Measurements from ENCODE around the gene TSKU.

Gene TSKU

GRCh38 chr11:76783294-76783895 is at the start of gene TSKU:
Gene TSKU, plus strand, starts transcription at chr11:76783356. Its CDS starts 12,261 bp downstream, at chr11:76795617.
- no peak for DNase-seq (ENCODE audit: low spot score)

GRCh38 chr11:76733906-76734305 is 49.2 kb upstream of the TSKU start:
- DNase-seq (ENCODE audit: low spot score): peak; percentile 94

GRCh38 chr11:76734456-76735420 is 48.4 kb upstream of the TSKU start:
- peak; percentile 44 for DNase-seq (ENCODE audit: low spot score)

DNA sequence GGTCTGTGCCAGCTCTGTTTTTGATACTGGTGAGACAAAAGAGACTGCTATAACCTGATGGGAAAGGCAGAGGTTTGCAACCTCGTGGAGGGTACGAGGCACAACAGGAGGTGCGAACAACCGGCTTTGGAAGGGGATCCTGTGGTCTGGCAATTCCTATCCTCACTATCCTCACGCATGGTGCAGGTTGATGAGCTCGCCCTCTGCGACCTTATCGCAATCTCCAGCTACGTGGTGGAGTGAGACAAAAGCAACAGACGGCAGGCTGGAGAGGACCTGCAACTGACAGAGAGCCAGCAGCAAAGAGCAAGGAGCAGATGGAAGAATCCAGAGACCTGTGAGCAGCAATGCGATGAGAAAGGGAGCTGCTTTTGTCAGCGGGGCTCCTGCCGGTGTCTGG is 47.3 kb upstream of the TSKU start:
- DNase-seq (ENCODE audit: low spot score): peak; percentile 84

- DNase-seq (ENCODE audit: low spot score): no peak
Observed at GRCh38 chr11:76736266-76736665, 46.9 kb upstream of the TSKU start.

DNA sequence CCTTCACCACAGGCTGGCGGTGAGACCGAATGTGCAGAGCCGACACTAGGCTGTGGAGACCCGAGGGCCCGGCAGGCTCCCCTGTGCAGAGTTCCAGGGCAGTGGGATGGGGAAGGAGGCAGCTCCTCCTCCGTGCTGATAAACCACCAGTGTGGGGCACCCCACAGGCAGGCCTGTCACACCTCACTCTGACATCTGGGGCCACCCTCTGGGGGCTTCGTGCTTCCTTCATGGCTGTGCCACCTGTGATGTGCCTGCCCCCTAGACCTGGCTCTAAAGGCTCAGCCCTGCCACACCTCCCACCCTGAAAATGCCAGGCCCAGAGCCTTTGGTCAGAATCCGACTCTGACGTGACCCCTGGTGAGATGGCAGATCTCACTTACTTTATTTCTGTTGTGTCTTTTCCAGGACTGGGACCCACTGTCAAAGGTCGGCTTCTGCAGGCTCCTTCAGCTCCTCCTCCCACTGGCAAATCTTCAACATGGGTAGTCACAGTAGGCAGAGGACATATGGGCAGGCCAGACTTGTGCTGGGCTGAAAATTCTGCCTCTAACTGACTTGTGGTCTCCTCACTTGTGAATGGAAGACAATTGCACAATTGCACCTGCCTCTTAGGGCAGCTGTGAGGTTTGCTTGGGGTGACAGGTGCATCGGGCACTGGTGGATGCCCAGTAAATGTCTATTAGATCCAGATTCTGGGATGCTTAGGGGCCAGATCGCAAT is 46.2 kb upstream of the TSKU start:
- peak; percentile 64 for DNase-seq (ENCODE audit: low spot score)

- no peak for DNase-seq (ENCODE audit: low spot score)
Observed at GRCh38 chr11:76738618-76739240, 44.4 kb upstream of the TSKU start.

- DNase-seq (ENCODE audit: low spot score): no peak
Observed at GRCh38 chr11:76739798-76740197, 43.4 kb upstream of the TSKU start.

DNA sequence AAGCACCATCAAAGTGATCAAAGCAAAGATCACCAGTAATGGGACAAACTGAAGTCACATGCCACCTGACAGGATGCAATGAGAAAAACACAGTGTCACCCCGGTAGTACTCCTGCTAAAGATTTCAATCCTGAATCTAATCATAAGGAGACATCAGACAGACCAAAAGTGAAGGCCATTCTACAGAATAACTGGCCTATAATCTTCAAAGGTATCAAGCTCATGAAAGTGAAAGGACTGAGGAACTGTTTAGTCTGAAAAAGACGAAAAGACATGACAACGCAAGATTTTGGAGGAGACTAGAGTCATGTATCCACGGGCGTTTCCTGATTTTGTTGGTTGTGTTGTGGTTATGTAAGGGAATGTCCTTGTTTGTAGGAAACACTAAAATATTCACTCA is 42.4 kb upstream of the TSKU start:
- DNase-seq (ENCODE audit: low spot score): no peak

DNA sequence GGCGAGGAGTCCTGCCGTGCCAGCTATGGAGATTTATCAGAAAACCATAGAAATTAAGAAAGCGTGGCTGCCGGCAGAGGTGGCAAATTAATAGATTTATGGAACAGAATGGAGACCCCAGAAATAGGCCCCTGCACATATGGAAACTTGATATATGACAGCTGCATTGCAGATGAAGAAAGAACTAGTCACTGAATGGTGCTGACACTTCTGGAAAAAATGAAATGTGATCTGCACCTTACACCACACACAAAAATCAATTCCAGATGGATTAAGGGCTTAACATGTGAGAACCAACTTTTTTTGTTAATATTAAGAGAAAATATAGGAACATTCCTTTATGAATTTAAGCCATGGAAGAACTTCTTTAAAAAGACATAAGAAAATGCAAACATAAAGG is 40.3 kb upstream of the TSKU start:
- no peak for DNase-seq (ENCODE audit: low spot score)

GRCh38 chr11:76744186-76745043 is 38.7 kb upstream of the TSKU start:
- DNase-seq (ENCODE audit: low spot score): no peak

DNA sequence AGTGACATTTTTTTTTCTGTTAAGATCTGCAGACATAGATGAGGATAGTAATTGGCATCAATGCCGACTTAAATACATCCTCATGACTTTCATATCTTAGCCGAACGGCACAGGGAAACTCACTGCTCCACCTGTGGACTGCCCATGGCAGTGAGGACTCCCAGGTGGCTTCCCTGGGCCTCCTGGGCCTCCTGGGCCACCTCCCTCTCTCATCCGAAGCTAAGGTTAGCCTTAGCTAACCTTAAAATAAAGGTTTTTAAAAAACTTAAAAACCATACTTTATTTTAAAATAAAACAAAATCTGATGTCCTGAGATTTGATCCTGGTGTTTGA is 38.1 kb upstream of the TSKU start:
- no peak for DNase-seq (ENCODE audit: low spot score)

GRCh38 chr11:76745561-76746207 is 37.5 kb upstream of the TSKU start:
- DNase-seq (ENCODE audit: low spot score): no peak

DNA sequence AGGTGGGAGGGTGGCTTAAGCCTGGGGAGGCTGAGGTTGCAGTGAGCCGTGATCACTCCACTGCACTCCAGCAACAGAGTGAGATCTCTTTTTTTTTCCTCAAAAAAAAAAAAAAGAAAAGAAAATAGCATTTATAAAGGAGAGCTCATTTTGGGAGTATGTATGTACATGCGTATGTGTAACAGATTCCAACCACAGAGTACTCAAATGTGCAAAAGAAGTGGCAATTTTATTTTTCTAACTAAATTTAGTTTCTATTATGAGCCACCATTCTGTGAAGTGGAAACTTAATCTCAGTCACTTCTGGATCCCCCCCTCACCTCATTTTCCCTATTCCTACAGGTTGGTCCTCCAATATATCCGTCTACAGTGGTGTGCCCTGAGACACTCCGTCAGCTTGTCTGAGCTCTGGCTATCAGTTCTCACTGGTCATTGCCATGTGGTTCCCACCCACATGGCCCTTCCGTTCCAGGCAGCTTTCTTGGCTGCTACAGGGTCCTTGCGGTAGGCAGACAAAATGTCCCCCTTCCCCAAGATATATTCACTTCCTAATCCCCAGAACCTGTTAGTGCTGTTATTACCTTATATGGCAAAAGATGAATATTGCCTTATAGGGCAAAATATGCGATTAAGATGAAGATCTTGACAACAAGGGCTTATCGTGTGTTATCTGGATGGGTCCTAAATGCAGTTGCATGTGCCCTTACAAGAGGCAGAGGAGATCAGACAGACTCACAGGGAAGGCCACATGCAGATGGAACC is 35.8 kb upstream of the TSKU start:
- no peak for DNase-seq (ENCODE audit: low spot score)

GRCh38 chr11:76747915-76748860 is 35.0 kb upstream of the TSKU start:
- no peak for DNase-seq (ENCODE audit: low spot score)

- no peak for DNase-seq (ENCODE audit: low spot score)
Observed at GRCh38 chr11:76748948-76749347, 34.2 kb upstream of the TSKU start.

DNA sequence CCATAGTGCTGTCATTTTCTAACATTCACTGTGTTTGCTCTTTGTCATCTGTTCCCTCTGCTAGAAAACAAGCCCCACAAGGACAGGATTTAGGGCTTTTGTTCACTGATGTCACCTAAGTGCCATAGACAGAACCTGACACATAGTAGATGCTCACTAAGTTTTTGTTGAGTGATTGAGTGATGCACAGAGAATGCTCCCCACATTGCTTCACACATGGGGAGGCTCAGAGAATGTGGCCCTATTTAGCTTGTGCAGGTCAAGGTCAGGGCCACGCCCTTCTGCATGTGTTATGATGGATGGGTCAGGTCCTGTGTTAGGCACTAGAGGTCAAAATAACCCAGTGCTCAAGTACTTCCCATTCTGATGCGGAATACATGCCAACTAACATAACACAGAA is 33.1 kb upstream of the TSKU start:
- DNase-seq (ENCODE audit: low spot score): no peak

DNA sequence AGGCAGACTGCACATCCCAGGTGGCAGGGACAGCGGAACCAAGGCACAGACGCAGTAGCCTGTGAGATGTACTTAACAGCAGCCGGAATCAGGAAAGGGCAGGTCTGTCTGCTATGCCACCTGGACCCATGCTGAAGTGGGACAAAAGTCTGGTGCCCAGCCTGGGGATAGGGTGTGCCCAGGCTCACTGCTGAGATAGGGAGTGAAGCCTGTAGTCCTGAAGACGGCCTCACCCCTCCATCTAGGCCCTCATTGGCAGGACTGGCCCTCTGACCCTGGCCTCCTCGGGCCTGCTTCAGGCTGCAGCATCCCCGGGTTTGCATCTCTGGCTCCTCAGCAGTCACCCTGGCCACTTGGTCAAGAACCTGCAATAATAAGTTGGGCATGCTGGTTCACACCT is 32.4 kb upstream of the TSKU start:
- no peak for DNase-seq (ENCODE audit: low spot score)

Data from cerebellar cortex (tissue), 1 donor.